ENCODE measurements around the gene OR7C1.
"Not testable (repeated sequence)": the region's sequence is repeated elsewhere in the genome, so short reads cannot be mapped to it uniquely, and the experiment has no call there.

Gene OR7C1

DNA sequence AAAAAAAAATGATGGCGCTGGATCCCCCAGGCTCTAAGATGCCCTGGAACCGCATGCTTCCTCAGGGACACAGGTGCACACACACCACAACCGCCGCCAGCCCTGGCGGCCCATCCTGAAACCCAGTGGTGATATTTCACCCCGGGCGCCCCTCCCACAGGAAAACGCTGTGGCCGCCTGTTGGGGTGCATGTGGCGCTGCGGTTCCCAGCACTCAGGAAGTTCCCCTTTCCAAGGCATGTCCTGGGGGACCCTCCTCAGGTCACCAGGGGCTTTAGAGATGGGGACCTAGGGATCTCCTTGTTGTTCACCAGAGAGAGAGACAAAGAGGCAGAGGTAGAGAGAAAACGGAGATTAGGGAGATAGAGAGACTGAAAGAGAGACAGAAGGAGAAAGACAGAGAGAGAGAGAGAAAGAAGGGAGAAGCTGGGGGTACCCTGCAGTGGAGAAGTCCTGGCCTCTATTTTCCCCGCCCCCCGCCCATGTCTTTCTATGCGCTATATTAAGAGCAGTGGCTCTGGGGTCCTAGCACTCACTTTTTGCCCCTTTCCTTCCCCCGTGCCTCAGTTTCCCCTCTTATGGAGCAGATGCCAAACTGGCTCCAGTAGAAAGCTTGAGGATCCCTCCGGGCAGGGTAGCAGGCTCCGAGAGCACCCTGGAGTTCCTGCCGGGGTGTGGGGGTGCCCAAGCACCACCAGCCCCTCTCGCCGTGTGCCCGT is 59.0 kb downstream of the OR7C1 start:
- no peak for DNase-seq (ENCODE audit: low read depth, low spot score)
- TF ChIP-seq, protein P1, sequence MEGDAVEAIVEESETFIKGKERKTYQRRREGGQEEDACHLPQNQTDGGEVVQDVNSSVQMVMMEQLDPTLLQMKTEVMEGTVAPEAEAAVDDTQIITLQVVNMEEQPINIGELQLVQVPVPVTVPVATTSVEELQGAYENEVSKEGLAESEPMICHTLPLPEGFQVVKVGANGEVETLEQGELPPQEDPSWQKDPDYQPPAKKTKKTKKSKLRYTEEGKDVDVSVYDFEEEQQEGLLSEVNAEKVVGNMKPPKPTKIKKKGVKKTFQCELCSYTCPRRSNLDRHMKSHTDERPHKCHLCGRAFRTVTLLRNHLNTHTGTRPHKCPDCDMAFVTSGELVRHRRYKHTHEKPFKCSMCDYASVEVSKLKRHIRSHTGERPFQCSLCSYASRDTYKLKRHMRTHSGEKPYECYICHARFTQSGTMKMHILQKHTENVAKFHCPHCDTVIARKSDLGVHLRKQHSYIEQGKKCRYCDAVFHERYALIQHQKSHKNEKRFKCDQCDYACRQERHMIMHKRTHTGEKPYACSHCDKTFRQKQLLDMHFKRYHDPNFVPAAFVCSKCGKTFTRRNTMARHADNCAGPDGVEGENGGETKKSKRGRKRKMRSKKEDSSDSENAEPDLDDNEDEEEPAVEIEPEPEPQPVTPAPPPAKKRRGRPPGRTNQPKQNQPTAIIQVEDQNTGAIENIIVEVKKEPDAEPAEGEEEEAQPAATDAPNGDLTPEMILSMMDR (IDR thresholded peaks at IDR 0.05; ENCODE audit: low read depth, low read length) = no peak
- in situ Hi-C loops (cut with HindIII; ENCODE audit: low sequenced_read_pairs) = no loop called here
- no peak overlapping the region for H3K4me3 ChIP-seq (ENCODE audit: low read depth, low read length)

DNA sequence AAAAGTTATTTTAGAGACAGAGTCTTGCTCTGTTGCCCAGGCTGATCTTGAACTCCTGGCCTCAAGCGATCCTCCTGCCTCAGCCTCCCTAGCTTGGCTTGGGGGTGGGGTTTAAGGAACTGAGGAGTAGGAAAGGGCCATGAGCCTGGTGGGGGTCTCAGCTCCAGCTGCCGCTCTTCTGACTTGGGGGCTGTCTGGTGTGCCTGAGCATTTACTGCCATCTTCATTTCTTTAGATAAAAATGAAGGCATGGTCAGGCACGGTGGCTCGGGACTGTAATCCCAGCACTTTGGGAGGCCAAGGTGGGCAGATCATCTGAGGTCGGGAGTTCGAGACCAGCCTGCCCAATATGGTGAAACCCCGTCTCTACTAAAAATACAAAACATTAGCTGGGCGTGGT is 59.7 kb downstream of the OR7C1 start:
- in situ Hi-C loops (cut with HindIII; ENCODE audit: low sequenced_read_pairs); H3K4me3 ChIP-seq (ENCODE audit: low read depth, low read length): not testable (repeated sequence)

DNA sequence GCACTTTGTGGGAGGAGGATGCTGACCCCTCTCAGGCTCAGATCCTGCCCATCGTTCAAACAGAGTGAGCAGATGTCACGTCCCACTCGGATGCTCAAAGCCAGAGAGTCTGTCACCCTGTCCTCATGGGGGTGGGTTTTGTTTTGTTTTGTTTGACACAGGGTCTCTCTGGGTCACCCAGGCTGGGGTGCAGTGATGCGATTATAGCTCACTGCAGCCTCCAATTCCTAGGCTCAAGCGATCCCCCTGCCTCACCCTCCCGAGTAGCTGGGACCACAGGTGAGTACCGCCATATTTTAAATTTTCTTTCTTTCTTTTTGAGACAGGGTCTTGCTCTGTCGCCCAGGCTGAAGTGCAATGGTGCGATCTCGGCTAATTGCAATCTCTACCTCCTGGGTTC is 60.6 kb downstream of the OR7C1 start:
- in situ Hi-C loops (cut with HindIII; ENCODE audit: low sequenced_read_pairs) = no loop called here
- H3K4me3 ChIP-seq (ENCODE audit: low read depth, low read length) = no peak overlapping the region
- TF ChIP-seq, protein P1 (IDR thresholded peaks at IDR 0.05; ENCODE audit: low read depth, low read length) = no peak
- no peak for DNase-seq (ENCODE audit: low read depth, low spot score)

More for the DNA sequence above, 59.7 kb downstream of the OR7C1 start:
- not testable (repeated sequence) for DNase-seq (ENCODE audit: low read depth, low spot score)

DNA sequence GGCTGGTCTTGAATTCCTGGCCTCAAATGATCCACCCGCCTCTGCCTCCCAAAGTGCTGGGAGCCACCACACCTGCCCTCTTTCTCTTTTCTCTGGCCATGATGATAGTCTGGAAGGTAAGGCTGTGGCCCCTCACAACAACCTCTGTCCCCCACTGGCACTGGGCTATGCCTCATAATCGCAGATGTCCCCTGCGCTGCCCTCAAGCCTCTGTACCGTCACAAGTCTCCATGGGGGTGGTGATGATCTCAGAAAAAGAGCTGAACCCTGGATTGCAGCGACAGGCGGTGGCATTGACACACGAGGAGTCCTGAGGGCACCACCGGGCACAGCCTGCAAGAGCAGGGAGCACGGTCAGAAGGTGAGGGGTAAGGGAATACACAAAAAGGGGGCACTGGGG is 61.3 kb downstream of the OR7C1 start:
- DNase-seq (ENCODE audit: low read depth, low spot score); H3K4me3 ChIP-seq (ENCODE audit: low read depth, low read length); in situ Hi-C loops (cut with HindIII; ENCODE audit: low sequenced_read_pairs): not testable (repeated sequence)

DNA sequence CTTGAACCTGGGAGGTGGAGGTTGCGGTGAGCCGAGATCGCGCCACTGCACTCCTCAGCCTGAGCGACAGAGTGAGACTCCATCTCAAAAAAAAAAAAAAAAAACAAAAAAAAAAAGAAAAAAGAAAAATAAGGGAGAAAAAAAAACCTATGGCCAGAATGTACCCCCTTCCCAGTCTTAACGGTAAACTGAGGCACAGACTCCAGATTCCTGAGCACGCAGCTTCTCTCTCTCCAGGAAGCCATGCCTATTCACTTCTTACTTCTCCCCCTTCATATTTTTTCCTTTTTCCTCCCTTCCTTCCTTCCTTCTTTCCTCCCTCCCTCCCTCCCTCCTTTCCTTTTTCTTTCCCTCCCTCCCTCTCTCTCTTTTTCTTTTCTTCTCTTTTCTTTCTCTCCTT is 62.0 kb downstream of the OR7C1 start:
- in situ Hi-C loops (cut with HindIII; ENCODE audit: low sequenced_read_pairs) = no loop called here
- H3K4me3 ChIP-seq (ENCODE audit: low read depth, low read length) = no peak overlapping the region
- DNase-seq (ENCODE audit: low read depth, low spot score) = no peak
- TF ChIP-seq, protein P1 (IDR thresholded peaks at IDR 0.05; ENCODE audit: low read depth, low read length) = no peak

DNA sequence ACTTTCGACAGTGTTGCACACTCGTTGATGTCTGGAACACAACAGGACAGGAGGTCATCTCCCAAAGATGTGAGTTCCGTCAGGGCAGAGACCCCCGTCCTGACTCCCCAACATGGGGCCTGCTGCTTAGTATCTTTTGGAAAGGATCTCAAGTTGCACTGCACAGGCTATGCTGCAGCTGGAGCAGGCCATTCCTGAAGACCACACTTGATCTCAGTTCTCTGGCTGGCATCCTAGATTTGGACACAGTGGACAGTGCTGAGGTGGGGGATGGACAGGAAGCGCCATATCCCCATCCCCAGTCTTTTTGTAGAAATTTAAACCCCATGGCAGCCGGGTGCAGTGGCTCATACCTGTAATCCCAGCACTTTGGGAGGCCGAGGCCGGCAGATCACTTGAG is 62.5 kb downstream of the OR7C1 start:
- DNase-seq (ENCODE audit: low read depth, low spot score) = no peak
- in situ Hi-C loops (cut with HindIII; ENCODE audit: low sequenced_read_pairs) = no loop called here
- TF ChIP-seq, protein P1 (IDR thresholded peaks at IDR 0.05; ENCODE audit: low read depth, low read length) = no peak
- H3K4me3 ChIP-seq (ENCODE audit: low read depth, low read length) = no peak overlapping the region

DNA sequence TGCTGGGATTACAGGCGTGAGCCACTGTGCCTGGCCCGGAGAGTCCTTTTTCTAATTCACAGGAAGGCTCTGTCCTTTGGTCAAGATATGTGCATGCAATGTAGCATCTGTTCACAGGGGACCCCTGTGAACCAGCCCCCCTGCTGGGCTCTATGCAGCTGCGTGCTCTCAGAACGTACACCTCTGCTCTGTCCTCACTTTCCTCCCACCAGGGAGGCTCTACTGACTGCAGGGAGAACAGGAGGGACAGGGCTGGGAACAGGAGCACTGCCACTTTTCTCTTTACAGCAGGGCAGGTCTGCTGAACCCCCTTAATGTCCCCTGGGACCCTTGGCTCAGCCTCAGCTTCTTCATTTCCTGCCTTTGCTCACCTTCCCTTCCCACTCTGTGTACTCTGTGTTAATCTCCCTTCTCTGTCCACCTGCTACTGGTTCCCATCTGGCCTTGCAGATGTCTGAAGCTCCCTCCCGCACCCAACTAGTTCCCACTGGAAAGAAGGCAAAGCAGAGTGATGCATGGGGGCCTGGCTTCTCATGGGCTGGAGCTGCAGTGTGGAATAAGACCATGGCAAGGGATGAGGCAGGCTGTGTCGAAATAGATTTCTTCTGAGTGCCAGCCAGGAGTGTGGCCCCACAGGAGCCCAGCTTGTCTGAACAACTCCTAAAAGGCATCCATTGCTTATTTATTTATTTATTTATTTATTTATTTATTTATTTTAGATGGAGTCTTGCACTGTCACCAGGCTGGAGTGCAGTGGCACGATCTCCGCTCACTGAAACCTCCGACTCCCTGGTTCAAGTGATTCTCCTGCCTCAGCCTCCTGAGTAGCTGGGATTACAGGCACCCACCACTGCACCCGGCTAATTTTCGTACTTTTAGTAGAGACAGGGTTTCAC is 63.8 kb downstream of the OR7C1 start:
- in situ Hi-C loops (cut with HindIII; ENCODE audit: low sequenced_read_pairs) = no loop called here
- no peak overlapping the region for H3K4me3 ChIP-seq (ENCODE audit: low read depth, low read length)
- no peak for DNase-seq (ENCODE audit: low read depth, low spot score)
- TF ChIP-seq, protein P1 (IDR thresholded peaks at IDR 0.05; ENCODE audit: low read depth, low read length) = no peak

All from astrocyte of the spinal cord (primary cell).